ENCODE results near the gene TMTC1.
A peak's percentile ranks its signal among the peaks of the same experiment; 100 is the strongest.
"Not testable (repeated sequence)": the region's sequence is repeated elsewhere in the genome, so short reads cannot be mapped to it uniquely, and the experiment has no call there.

TMTC1 gene

GRCh38 chr12:29783773-29784666, at the start of gene TMTC1:
TSS of gene TMTC1 (minus strand) at chr12:29783942. CDS start at chr12:29783751, 191 bp downstream.
- DNase-seq, result peak; percentile 27

GRCh38 chr12:29831173-29831572, 47.4 kb upstream of the TMTC1 start:
- no peak for DNase-seq

DNA sequence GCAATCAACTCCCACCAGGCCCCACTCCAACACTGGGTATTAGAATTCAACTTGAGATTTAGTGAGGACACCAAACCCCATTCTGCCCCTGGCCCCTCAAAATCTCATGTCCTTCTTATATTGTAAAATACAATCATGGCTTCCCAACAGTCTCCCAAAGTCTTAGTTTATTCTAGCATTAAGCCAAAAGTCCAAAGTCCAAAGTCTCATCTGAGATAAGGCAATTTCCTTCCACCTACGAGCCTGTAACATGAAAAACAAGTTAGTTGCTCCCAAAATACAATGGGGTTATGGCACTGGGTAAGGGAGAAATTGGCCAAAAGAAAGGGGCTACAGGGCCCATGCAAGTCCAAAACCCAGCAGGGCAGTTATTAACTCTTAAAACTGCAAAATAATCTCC, 46.6 kb upstream of the TMTC1 start:
- no peak for DNase-seq

- DNase-seq, result no peak
Observed at GRCh38 chr12:29818916-29819623, 35.3 kb upstream of the TMTC1 start.

DNA sequence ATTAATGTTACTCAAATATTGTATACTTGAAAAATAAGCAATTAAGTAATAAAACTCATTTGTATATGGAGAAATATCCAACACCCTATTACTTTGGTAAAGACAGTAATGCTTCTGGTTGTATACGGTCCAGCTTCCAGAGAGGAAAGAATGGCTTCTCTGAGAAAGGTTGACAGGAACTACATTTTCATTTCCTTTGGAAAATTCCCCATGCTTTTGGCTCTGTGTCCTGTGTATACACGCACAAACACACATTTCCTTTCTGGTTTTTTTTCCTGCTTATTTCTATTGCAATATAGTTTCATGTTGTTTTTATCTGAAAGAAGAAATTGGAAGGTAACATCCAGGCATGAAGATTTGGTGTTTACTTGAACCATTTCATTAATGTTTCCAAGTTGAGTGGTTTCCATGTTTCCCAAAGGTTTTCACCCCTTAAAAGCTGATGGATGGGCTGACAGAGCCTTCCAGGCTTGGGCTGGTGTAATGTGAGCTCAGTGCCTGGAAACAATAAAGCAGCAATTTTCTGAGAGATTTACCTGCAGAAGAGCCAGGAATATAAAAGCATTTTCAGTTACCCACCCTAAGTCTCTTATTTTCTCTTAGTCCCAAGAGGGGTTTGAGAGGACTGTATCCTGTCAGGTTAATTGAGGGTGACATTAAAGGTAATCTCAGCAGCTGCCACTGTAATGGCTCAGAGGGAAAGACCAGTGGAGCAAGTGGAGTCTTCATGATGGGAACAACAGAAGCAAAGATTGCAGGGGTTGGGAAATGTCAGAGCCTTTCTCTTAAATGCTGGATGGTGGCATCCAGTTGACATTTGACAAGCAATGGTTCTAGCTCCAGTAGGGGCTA, 33.4 kb upstream of the TMTC1 start:
- DNase-seq, result no peak

GRCh38 chr12:29809616-29810361, 26.0 kb upstream of the TMTC1 start:
- not testable (repeated sequence) for DNase-seq

DNA sequence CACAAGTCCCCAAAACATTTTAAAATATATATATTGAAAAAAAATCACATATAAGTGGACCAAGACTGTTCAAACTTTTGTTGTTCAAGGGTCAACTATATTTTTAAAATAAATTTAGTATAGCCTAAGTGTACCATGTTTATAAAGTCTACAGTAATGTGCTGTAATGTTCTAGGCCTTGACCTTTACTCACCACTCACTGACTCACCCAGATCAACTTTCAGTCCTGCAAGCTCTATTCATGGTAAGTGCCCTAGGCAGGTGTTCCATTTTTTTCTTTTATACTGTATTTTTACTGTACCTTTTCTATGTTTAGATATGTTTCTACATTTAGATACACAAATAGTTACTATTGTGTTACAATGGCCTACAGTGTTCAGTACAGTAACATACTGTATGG, 23.4 kb upstream of the TMTC1 start:
- DNase-seq, result no peak

DNA sequence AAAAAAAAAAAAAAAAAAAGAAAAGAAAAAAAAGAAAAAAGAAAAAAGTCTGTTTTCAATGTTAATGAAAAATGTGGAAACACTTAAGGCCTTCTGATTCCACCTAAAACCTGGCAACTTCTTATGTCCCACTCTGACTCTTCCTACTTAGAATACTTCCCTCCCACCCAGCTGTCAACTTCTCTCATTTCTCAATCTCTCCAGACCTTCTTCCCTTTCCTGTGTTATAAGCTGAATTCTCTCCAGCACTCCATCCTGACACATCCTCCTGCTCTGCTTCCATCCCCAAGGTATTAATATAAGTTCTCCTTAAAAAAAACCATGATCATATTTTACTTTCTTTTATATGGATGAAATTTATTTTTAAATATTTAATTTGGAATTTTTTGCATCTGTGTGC, 20.3 kb upstream of the TMTC1 start:
- no peak for DNase-seq

DNA sequence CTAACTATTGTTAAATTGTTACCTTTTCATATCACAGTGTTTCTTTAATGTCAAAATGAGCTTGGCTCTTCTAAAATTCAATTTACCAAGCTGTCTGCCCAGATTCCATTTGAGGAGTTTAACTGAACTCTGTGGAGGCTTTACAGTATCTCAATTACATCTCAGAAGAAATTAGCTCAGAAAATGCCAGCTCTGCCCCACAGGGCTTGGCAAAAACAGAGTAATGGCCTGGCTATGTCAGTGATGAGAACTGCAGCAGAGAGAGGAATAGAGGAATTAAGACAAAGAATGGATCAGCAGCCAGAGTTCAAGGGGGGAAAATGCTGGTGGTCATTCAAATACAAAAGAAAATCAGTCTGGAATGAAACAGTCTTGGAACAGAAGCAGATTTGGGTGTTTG, 15.8 kb upstream of the TMTC1 start:
- DNase-seq, result no peak

DNA sequence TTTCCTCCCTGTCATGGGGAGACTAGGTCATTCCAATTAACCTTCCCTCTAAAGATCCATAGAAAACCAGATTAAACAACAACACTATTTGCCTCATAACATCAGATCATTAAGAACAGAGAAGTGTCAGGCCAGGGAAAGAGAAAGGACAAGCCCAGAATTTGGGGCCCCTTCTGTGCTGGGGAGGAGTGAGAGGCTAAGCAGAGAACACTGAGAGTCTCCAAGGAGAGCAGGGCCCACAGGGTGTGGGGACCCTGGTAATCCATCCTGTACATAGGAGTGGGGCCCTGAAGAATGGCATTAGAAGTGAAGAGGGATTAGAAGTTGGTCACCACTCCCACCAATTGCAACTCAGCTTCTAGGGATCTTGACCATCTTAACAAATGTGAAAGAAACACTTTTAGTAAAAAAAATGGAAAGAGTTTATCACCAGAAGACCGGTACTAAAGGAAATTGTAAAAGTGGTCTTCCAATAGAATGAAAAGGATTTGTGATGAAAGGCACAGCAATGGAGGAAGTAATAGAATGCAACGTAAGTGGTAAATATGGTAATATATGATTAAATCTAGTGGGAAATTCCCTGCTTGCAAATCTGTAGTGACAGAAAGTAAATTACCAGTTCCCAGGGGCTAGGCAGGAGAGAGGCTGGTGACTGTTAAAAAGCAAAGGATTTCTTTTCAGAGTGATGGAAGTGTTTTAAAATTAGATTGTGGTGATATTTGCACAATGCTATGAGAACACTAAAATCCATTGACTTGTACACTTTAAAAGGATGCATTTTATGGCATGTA, 14.0 kb upstream of the TMTC1 start:
- DNase-seq, result no peak

DNA sequence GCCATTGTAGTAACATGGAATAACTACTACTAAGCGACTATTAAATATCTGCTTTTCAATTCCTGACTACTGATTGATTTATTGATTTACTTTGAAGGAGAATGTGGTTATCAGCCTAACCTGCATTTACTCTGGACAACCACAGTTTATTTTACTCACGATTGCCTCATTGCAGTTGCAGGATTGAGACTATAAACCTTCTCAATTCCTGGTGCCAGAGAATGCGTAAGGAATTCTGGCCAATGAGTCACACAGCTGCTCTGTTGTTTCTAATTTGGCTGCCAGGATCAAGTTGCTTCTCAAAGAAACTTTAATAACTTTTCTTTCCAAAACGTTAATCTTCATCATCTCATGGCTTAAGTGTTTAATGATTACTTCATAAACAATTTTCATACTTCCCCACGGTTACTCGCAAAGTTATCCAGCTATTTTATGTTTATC, 13.1 kb upstream of the TMTC1 start:
- no peak for DNase-seq

- DNase-seq, result no peak
Observed at GRCh38 chr12:29795715-29796114, 12.0 kb upstream of the TMTC1 start.

- DNase-seq, result no peak
Observed at GRCh38 chr12:29794862-29795261, 11.1 kb upstream of the TMTC1 start.

GRCh38 chr12:29792853-29793252, 9.1 kb upstream of the TMTC1 start:
- DNase-seq, result no peak

DNA sequence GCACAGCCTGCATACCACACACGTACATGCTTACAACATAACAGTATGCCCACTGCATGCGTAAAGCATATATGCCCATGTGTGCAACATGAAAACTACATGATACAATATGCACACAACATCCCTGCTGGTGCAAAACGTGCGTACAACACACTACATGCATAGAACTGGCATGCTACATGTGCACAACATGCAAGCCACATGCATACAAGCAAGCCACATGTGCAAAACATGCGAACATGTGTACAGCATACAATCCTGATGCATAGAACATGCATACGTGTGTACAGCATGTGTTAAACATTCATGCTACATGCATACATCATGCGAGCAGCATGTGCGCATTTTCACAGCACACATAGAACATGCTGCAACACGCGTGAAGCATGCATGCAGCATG, 8.4 kb upstream of the TMTC1 start:
- DNase-seq, result no peak

DNA sequence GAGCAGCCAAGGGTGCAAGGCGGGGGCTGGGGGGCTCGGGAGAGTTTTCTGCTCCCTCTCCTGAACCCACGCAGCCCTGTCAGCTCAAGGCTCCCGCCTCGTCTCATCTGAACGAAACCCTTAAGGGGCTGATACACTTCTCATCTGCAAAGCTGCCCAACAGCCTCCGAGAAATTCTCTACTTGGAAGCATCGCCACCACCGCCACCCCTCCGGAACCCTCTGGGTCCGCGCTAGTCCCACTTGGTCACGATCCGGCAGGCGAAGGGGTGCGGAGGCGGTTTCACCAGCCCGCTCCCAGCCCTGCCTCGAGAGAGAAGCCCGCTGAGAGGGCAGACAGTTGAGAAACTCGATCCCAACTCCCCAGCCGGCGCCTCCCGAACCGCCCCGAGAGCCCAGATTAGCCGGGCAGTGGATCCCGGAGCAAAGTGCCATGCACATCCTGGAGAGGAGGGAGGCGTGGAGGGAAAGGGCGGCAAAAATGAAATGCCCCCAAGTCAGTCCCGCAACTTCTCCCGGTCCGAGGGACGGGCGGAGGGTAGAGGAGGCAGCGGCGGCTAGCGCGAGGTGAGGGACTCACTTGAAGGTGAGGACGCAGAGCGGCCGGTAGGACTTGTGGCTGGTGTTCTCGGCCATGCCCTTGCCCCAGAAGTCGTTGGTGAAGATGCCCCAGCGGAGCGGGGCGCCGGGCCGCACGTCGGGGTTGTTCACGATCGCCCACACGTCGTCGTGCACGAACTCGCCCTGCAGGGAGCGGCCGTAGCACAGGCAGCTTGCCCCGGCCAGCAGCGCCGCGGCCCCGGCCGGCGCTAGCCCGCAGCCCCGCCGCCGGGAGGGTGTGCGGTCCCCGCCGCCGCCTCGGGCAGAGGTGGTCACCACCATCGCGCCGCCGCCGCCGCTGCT, 620 bp downstream of the TMTC1 start:
- DNase-seq, result no peak

DNA sequence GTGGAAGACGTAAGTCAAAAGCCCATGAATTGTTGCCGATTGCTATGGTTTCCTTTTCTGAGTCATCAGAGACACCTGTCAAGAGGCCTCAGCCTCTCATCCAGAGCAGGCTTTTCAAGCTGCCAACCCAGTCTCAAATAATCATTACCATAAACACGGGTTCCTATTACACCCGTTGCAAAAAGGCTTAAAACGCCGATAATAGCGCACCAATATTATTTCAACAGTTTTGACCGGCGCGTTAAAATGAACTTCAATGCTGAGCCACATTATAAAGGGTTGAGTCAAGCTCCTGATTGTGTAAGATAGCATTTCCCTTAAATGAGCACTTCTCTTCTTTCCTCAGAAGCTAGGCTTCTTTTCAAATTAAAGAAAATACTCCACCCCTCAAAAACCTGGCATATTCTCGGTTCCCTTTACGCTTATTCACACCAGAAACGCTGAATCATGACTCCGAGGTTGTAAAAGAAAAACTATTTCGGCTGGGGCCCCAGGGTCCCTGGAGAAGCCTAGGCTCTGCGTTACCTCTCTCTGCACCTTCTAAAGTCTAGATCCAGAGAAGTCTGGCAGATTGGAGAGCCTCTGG, 1.4 kb downstream of the TMTC1 start:
- DNase-seq, result no peak

- DNase-seq, result no peak
Observed at GRCh38 chr12:29781705-29782266, 2.0 kb downstream of the TMTC1 start.

GRCh38 chr12:29781188-29781587, 2.6 kb downstream of the TMTC1 start:
- DNase-seq, result no peak

DNA sequence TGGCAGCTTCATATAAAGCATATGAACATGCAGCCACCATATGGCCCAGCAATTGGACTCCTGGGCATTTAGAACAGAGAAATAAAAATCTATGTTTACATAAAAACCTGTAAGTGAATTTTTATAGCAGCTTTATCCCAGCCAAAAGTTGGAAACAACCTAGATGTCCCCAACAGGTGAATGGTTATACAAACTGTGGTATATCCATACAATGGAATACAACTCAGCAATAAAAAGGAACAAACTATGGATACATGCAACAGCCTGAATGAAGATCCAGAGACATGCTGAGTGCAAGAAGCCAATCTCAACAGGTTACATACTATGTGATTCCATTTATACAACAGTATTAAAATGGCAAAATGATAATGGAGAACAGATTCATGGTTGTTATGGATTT, 3.7 kb downstream of the TMTC1 start:
- no peak for DNase-seq
